D721Med (cell line): ENCODE measurements around the gene ETV6.

Experiments
- DNase-seq: peaks from one replicate; pipeline ENCODE4 v3.0.0; 2011; ENCODE audit warnings: low spot score; ENCODE audit not compliant: insufficient read length
- FAIRE-seq: peaks from 2 replicates; lab custom pipeline; 2011; peaks lifted over from hg19 to GRCh38; lab: Jason Lieb, UNC
- CTCF ChIP-seq: IDR thresholded peaks from 2 replicates; pipeline ENCODE4 v1.5.1; 2012; ENCODE audit warnings: mild to moderate bottlenecking, control low read depth; ENCODE audit not compliant: insufficient read depth; ENCODE audit errors: missing control alignments

ETV6 gene

GRCh38 chr12:11698729-11699128, 49.3 kb downstream of the ETV6 start:
- FAIRE-seq: no peak
- no peak for DNase-seq
- no peak for TF ChIP-seq CTCF

GRCh38 chr12:11701433-11701832, 52.0 kb downstream of the ETV6 start:
- no peak for TF ChIP-seq CTCF
- FAIRE-seq: no peak
- DNase-seq: no peak

- no peak for FAIRE-seq
Observed at GRCh38 chr12:11702959-11703358, 53.5 kb downstream of the ETV6 start.

GRCh38 chr12:11703378-11703777, 53.9 kb downstream of the ETV6 start:
- no peak for DNase-seq
- FAIRE-seq: no peak
- TF ChIP-seq CTCF: no peak

More at GRCh38 chr12:11702959-11703358, 53.5 kb downstream of the ETV6 start:
- DNase-seq: no peak
- TF ChIP-seq CTCF: no peak

- FAIRE-seq: no peak
- no peak for DNase-seq
Observed at GRCh38 chr12:11704089-11704488, 54.6 kb downstream of the ETV6 start.

GRCh38 chr12:11705010-11705409, 55.5 kb downstream of the ETV6 start:
- FAIRE-seq (no peak), DNase-seq (no peak)
- TF ChIP-seq CTCF: no peak

More at GRCh38 chr12:11704089-11704488, 54.6 kb downstream of the ETV6 start:
- TF ChIP-seq CTCF: no peak

- no peak for TF ChIP-seq CTCF
- DNase-seq (no peak), FAIRE-seq (no peak)
Observed at GRCh38 chr12:11706509-11707379, 57.3 kb downstream of the ETV6 start.
